Activated T-cell treated with anti-CD3 and anti-CD28 coated beads for 1 hour (primary cell): ENCODE data around the gene WDR49.

Source experiments
- DNase-seq: peaks from one replicate; pipeline ENCODE4 v3.0.0-alpha.2; 2020; ENCODE audit warnings: low read depth

The WDR49 gene

GRCh38 chr3:167487556-167487955, 166.2 kb downstream of the WDR49 start:
- no peak for DNase-seq

- no peak for DNase-seq
Observed at GRCh38 chr3:167484551-167484950, 169.2 kb downstream of the WDR49 start.

GRCh38 chr3:167483708-167484475, 169.8 kb downstream of the WDR49 start:
- DNase-seq, result no peak

GRCh38 chr3:167481164-167481563, 172.6 kb downstream of the WDR49 start:
- DNase-seq, result no peak

GRCh38 chr3:167480748-167481147, 173.0 kb downstream of the WDR49 start:
- DNase-seq, result no peak

GRCh38 chr3:167473863-167474262, 179.9 kb downstream of the WDR49 start, which contains the start of gene SERPINI2:
TSS of gene SERPINI2 (minus strand) at chr3:167474042. CDS start at chr3:167471834, 2,208 bp downstream.
- DNase-seq, result no peak

GRCh38 chr3:167469381-167469780, 184.4 kb downstream of the WDR49 start:
- no peak for DNase-seq

GRCh38 chr3:167467848-167468611, 185.7 kb downstream of the WDR49 start:
- DNase-seq, result no peak

- no peak for DNase-seq
Observed at GRCh38 chr3:167466966-167467365, 186.8 kb downstream of the WDR49 start.

GRCh38 chr3:167456157-167456799, 197.5 kb downstream of the WDR49 start:
- no peak for DNase-seq

GRCh38 chr3:167453815-167454214, 199.9 kb downstream of the WDR49 start:
- DNase-seq, result no peak

- DNase-seq, result no peak
Observed at GRCh38 chr3:167451282-167451681, 202.5 kb downstream of the WDR49 start.

- no peak for DNase-seq
Observed at GRCh38 chr3:167450675-167451074, 203.1 kb downstream of the WDR49 start.

GRCh38 chr3:167450195-167450594, 203.5 kb downstream of the WDR49 start:
- DNase-seq, result no peak

GRCh38 chr3:167445491-167445890, 208.3 kb downstream of the WDR49 start:
- DNase-seq, result no peak

GRCh38 chr3:167441256-167441655, 212.5 kb downstream of the WDR49 start:
- no peak for DNase-seq

GRCh38 chr3:167437428-167438139, 216.2 kb downstream of the WDR49 start:
- DNase-seq, result no peak
